Neural progenitor cell (in vitro differentiated cells): ENCODE measurements around the gene SIGLEC15. TPM values are rescaled to one million over a fixed set of nuclear protein-coding genes. Genes with fewer than 3 reads are reported as not detected.

Experiments
- DNase-seq: peaks from one replicate; pipeline ENCODE4 v3.0.0-alpha.2; 2016; ENCODE audit warnings: low spot score
- H2AFZ ChIP-seq: fragments of 200-600 bp; sonication (generic); replicated peaks from 2 replicates; pipeline ENCODE4 v1.6.1; 2016; ENCODE audit warnings: antibody characterized with exemption
- H3F3A ChIP-seq: fragments of 200-600 bp; sonication (generic); 2 replicates; pipeline ENCODE4 v1.6.1; 2016; ENCODE audit warnings: antibody characterized with exemption, low read depth
- H3K27ac ChIP-seq: fragments of 200-600 bp; sonication (generic); 2 replicates; pipeline ENCODE4 v1.5.1; 2016; ENCODE audit warnings: mild to moderate bottlenecking
- H3K27me3 ChIP-seq: fragments of 200-600 bp; sonication (generic); 2 replicates; pipeline ENCODE4 v1.6.1; 2016; ENCODE audit warnings: mild to moderate bottlenecking, moderate library complexity
- H3K36me3 ChIP-seq: fragments of 200-600 bp; sonication (generic); 2 replicates; pipeline ENCODE4 v1.5.1; 2016
- H3K4me1 ChIP-seq: fragments of 200-600 bp; sonication (generic); 2 replicates; pipeline ENCODE4 v1.6.1; 2016; ENCODE audit warnings: mixed run types
- H3K4me2 ChIP-seq: fragments of 200-600 bp; sonication (generic); 2 replicates; pipeline ENCODE4 v1.6.1; 2016
- H3K4me3 ChIP-seq: fragments of 200-600 bp; sonication (generic); 2 replicates; pipeline ENCODE4 v1.5.1; 2016
- H3K79me2 ChIP-seq: fragments of 200-600 bp; sonication (generic); 2 replicates; pipeline ENCODE4 v1.6.1; 2016; ENCODE audit warnings: low read depth
- H3K9ac ChIP-seq: fragments of 200-600 bp; sonication (generic); 2 replicates; pipeline ENCODE4 v1.6.1; 2016
- H3K9me3 ChIP-seq: fragments of 200-600 bp; sonication (generic); 2 replicates; pipeline ENCODE4 v1.5.1; 2016; ENCODE audit warnings: low read depth
- H4K20me1 ChIP-seq: fragments of 200-600 bp; sonication (generic); 2 replicates; pipeline ENCODE4 v1.6.1; 2016; ENCODE audit warnings: low read depth
- H3K27ac Mint-ChIP-seq: 3 replicates; pipeline ENCODE4 v1.8.0; 2021; ENCODE audit warnings: mixed read lengths
- H3K27me3 Mint-ChIP-seq: 2 replicates; pipeline ENCODE4 v1.8.0; 2022; ENCODE audit warnings: low read depth, mild to moderate bottlenecking, inconsistent platforms, moderate library complexity, mixed read lengths; ENCODE audit not compliant: insufficient read depth
- H3K36me3 Mint-ChIP-seq: 3 replicates; pipeline ENCODE4 v1.8.0; 2021; ENCODE audit warnings: mixed read lengths
- H3K4me1 Mint-ChIP-seq: 3 replicates; pipeline ENCODE4 v1.8.0; 2021; ENCODE audit warnings: mixed read lengths
- H3K4me3 Mint-ChIP-seq: 3 replicates; pipeline ENCODE4 v1.8.0; 2021; ENCODE audit warnings: mild to moderate bottlenecking, moderate library complexity, mixed read lengths
- H3K9me3 Mint-ChIP-seq: 3 replicates; pipeline ENCODE4 v1.8.0; 2020; ENCODE audit warnings: mixed read lengths
- EZH2 ChIP-seq: fragments of 200-600 bp; sonication (generic); IDR thresholded peaks from 2 replicates; pipeline ENCODE4 v1.6.1; 2017; ENCODE audit warnings: antibody characterized with exemption, mild to moderate bottlenecking, moderate library complexity
- EZH2phosphoT487 ChIP-seq: fragments of 200-600 bp; sonication (generic); IDR thresholded peaks from 2 replicates; pipeline ENCODE4 v1.6.1; 2017; ENCODE audit warnings: antibody characterized with exemption
- total RNA-seq: library from RNA; depleted of rRNA; stranded (reverse); fragments of >200 nt; gene quantifications from 2 replicates; pipeline ENCODE4 v1.2.3, GENCODE V29; 2015; ENCODE audit warnings: low replicate concordance
- TF ChIP-seq, protein P1 (sequence below): fragments of 200-600 bp; sonication (generic); IDR thresholded peaks from 2 replicates; pipeline ENCODE4 v1.5.1; 2017; ENCODE audit warnings: antibody characterized with exemption, mild to moderate bottlenecking

SIGLEC15 gene
- total RNA-seq, 1 donor from 2014 or later = not detected

DNA sequence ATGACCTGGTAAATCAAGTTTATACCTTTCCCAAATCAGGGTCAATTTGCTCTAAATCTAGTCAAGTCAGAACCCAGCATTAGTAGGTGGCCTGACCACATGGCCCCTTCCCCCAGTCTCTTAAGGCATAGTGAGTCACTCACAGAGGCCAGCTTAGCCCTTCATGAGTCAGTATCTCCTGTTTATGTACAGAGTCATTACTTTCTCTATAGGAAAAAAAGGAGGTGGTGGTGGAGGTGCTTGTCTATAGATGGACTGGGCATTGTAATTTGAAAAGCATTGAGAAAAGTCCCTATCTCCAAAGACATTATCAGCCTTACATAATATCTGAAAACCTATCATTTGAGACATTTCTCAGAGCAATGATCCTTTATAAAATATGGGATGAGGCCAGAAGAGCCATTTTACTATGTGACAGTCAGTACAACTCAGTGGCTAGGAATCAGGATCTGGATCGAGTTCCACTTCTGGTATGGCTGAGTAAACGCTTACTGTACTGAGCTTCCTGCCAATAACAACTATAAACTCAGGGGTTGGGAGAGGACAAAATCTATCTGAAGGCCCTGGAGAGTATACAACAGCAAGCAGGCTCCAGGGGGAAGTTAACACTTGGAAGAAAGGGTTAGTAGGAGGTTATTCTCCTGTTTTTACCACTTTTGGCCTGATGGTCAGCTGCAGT, 22.5 kb upstream of the SIGLEC15 start:
- H3K4me1 ChIP-seq = no peaks in the 10 kb centered on the region
- Mint-ChIP-seq H3K4me1 (no peaks in the 10 kb centered on the region), H3K4me3 (no peak overlapping the region), H3K27ac (no peak overlapping the region), H3K36me3 (peaks cover 3% of the 10 kb centered on the region), H3K27me3 (no peaks in the 10 kb centered on the region), H3K9me3 (peaks cover 33% of the 10 kb centered on the region)
- no peaks in the 10 kb centered on the region for H3F3A ChIP-seq
- no peak for DNase-seq
- no peak overlapping the region for H2AFZ ChIP-seq
- no peak overlapping the region for H3K27ac ChIP-seq
- no peaks in the 10 kb centered on the region for H3K9me3 ChIP-seq
- no peaks in the 10 kb centered on the region for H3K36me3 ChIP-seq
- no peak overlapping the region for H3K9ac ChIP-seq
- no peaks in the 10 kb centered on the region for H3K27me3 ChIP-seq
- TF ChIP-seq, protein P1, sequence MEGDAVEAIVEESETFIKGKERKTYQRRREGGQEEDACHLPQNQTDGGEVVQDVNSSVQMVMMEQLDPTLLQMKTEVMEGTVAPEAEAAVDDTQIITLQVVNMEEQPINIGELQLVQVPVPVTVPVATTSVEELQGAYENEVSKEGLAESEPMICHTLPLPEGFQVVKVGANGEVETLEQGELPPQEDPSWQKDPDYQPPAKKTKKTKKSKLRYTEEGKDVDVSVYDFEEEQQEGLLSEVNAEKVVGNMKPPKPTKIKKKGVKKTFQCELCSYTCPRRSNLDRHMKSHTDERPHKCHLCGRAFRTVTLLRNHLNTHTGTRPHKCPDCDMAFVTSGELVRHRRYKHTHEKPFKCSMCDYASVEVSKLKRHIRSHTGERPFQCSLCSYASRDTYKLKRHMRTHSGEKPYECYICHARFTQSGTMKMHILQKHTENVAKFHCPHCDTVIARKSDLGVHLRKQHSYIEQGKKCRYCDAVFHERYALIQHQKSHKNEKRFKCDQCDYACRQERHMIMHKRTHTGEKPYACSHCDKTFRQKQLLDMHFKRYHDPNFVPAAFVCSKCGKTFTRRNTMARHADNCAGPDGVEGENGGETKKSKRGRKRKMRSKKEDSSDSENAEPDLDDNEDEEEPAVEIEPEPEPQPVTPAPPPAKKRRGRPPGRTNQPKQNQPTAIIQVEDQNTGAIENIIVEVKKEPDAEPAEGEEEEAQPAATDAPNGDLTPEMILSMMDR = no peak
- no peak for TF ChIP-seq EZH2phosphoT487
- TF ChIP-seq EZH2 = no peak
- no peak overlapping the region for H3K4me3 ChIP-seq
- no peaks in the 10 kb centered on the region for H3K79me2 ChIP-seq
- H4K20me1 ChIP-seq = no peaks in the 10 kb centered on the region
- no peak overlapping the region for H3K4me2 ChIP-seq

DNA sequence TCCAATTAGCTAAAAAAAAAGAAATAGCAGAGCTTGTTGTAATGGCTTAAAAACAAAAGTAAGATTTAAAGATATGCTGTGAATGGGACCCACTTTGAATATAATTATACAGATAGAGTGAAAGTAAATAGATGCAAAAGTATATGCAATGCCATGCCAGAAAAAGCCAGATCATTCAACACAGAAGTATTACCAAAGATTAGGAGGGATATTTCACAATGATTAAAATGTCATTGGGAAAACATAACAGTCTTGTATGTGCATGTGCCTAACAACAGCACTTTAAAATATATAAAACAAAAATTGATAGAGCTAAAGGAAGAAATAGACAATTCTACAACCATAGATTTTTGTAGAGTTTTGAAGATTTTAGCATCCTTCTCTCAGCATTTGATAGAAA, 19.9 kb upstream of the SIGLEC15 start:
- peaks cover 3% of the 10 kb centered on the region for H3K36me3 Mint-ChIP-seq
- Histone ChIP-seq H3K27ac (no peak overlapping the region), H3K79me2 (no peaks in the 10 kb centered on the region), H3K9ac (no peak overlapping the region), H3K9me3 (no peaks in the 10 kb centered on the region), H3K27me3 (no peaks in the 10 kb centered on the region), H3F3A (no peaks in the 10 kb centered on the region), H2AFZ (no peak overlapping the region), H4K20me1 (no peaks in the 10 kb centered on the region), H3K4me3 (no peak overlapping the region), H3K4me1 (no peaks in the 10 kb centered on the region), H3K36me3 (no peaks in the 10 kb centered on the region), H3K4me2 (no peak overlapping the region)
- no peaks in the 10 kb centered on the region for H3K27me3 Mint-ChIP-seq
- no peak for DNase-seq
- H3K4me1 Mint-ChIP-seq = no peaks in the 10 kb centered on the region
- H3K9me3 Mint-ChIP-seq = peaks cover 30% of the 10 kb centered on the region
- no peak overlapping the region for H3K4me3 Mint-ChIP-seq
- H3K27ac Mint-ChIP-seq = no peak overlapping the region
- TF ChIP-seq EZH2phosphoT487 (no peak), EZH2 (no peak)
- TF ChIP-seq, protein P1 = no peak

DNA sequence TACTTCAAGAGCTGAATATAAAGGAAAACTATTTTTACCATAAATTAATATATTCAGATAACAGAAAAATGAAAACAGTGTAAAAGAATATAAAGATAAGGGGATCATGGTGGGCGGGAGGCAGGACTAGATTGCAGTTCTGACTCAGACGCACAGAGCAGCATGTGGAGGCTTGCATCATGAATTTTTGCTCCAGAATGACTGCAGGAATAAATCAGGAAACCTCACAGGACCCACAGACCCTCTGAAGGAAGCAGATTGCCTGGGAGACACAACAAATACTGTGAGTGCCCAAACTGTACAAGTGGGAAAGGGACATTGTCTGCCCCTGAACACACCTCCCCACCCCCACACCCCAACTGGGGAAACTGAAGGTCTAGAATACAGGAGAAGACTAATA, 19.2 kb upstream of the SIGLEC15 start:
- H4K20me1 ChIP-seq = no peaks in the 10 kb centered on the region
- H3K9me3 Mint-ChIP-seq = peaks cover 26% of the 10 kb centered on the region
- H3K27ac Mint-ChIP-seq = no peak overlapping the region
- H3K4me3 ChIP-seq = no peak overlapping the region
- H2AFZ ChIP-seq = no peak overlapping the region
- DNase-seq = no peak
- H3K36me3 ChIP-seq = no peaks in the 10 kb centered on the region
- H3K4me3 Mint-ChIP-seq = no peak overlapping the region
- H3K27ac ChIP-seq = no peak overlapping the region
- H3K4me2 ChIP-seq = no peak overlapping the region
- no peaks in the 10 kb centered on the region for H3K4me1 Mint-ChIP-seq
- H3K4me1 ChIP-seq = no peaks in the 10 kb centered on the region
- H3K27me3 ChIP-seq = no peaks in the 10 kb centered on the region
- TF ChIP-seq EZH2phosphoT487 (no peak), EZH2 (no peak)
- TF ChIP-seq, protein P1 = no peak
- no peaks in the 10 kb centered on the region for H3K9me3 ChIP-seq
- no peaks in the 10 kb centered on the region for H3K79me2 ChIP-seq
- no peak overlapping the region for H3K9ac ChIP-seq
- peaks cover 3% of the 10 kb centered on the region for H3K36me3 Mint-ChIP-seq
- H3F3A ChIP-seq = no peaks in the 10 kb centered on the region
- no peaks in the 10 kb centered on the region for H3K27me3 Mint-ChIP-seq
